Measurements from ENCODE around the gene DKKL1.
"Not testable (repeated sequence)": the region's sequence is repeated elsewhere in the genome, so short reads cannot be mapped to it uniquely, and the experiment has no call there.

The DKKL1 gene

GRCh38 chr19:49327878-49328544, 35.7 kb upstream of the DKKL1 start:
- H3K9me3 ChIP-seq (ENCODE audit: insufficient read depth, low read length), result no peaks in the 10 kb centered on the region
- H3K4me1 ChIP-seq (ENCODE audit: insufficient read depth, insufficient read length), result no peaks in the 10 kb centered on the region
- no peak for DNase-seq (ENCODE audit: low read depth, low spot score)
- no peaks in the 10 kb centered on the region for H3K27me3 ChIP-seq (ENCODE audit: insufficient read depth, insufficient read length)
- TF ChIP-seq YY1 (IDR thresholded peaks at IDR 0.05; ENCODE audit: insufficient read depth, insufficient read length) (no peak), SUZ12 (IDR thresholded peaks at IDR 0.05; ENCODE audit: extremely low read depth, insufficient read depth, insufficient read length) (no peak), ZNF274 (IDR thresholded peaks at IDR 0.05; ENCODE audit: low read depth, low read length) (no peak)
- no peak overlapping the region for H3K4me3 ChIP-seq (ENCODE audit: insufficient read length, low read depth)
- peaks cover 44% of the 10 kb centered on the region for H3K36me3 ChIP-seq (ENCODE audit: insufficient read depth, insufficient read length, low read length)
- H3K9ac ChIP-seq (ENCODE audit: insufficient read length, low read depth), result no peak overlapping the region

- Histone ChIP-seq H3K9ac (ENCODE audit: insufficient read length, low read depth) (no peak overlapping the region), H3K4me3 (ENCODE audit: insufficient read length, low read depth) (no peak overlapping the region), H3K9me3 (ENCODE audit: insufficient read depth, low read length) (no peaks in the 10 kb centered on the region), H3K4me1 (ENCODE audit: insufficient read depth, insufficient read length) (peaks cover 3% of the 10 kb centered on the region), H3K36me3 (ENCODE audit: insufficient read depth, insufficient read length, low read length) (peaks cover 44% of the 10 kb centered on the region), H3K27me3 (ENCODE audit: insufficient read depth, insufficient read length) (no peaks in the 10 kb centered on the region)
- TF ChIP-seq ZNF274 (IDR thresholded peaks at IDR 0.05; ENCODE audit: low read depth, low read length) (no peak), YY1 (IDR thresholded peaks at IDR 0.05; ENCODE audit: insufficient read depth, insufficient read length) (no peak), SUZ12 (IDR thresholded peaks at IDR 0.05; ENCODE audit: extremely low read depth, insufficient read depth, insufficient read length) (no peak)
- DNase-seq (ENCODE audit: low read depth, low spot score), result no peak
Measured at GRCh38 chr19:49328741-49329140, 34.9 kb upstream of the DKKL1 start.

GRCh38 chr19:49331187-49331586, 32.5 kb upstream of the DKKL1 start:
- DNase-seq (ENCODE audit: low read depth, low spot score); H3K9me3 ChIP-seq (ENCODE audit: insufficient read depth, low read length); H3K4me3 ChIP-seq (ENCODE audit: insufficient read length, low read depth); H3K27me3 ChIP-seq (ENCODE audit: insufficient read depth, insufficient read length); H3K9ac ChIP-seq (ENCODE audit: insufficient read length, low read depth); H3K4me1 ChIP-seq (ENCODE audit: insufficient read depth, insufficient read length): not testable (repeated sequence)
- peaks cover 52% of the 10 kb centered on the region for H3K36me3 ChIP-seq (ENCODE audit: insufficient read depth, insufficient read length, low read length)

GRCh38 chr19:49331616-49332055, 32.0 kb upstream of the DKKL1 start:
- no peak overlapping the region for H3K9ac ChIP-seq (ENCODE audit: insufficient read length, low read depth)
- DNase-seq (ENCODE audit: low read depth, low spot score), result peak; percentile 30
- H3K4me3 ChIP-seq (ENCODE audit: insufficient read length, low read depth), result no peak overlapping the region
- H3K4me1 ChIP-seq (ENCODE audit: insufficient read depth, insufficient read length), result peaks cover 5% of the 10 kb centered on the region
- TF ChIP-seq ZNF274 (IDR thresholded peaks at IDR 0.05; ENCODE audit: low read depth, low read length) (no peak), SUZ12 (IDR thresholded peaks at IDR 0.05; ENCODE audit: extremely low read depth, insufficient read depth, insufficient read length) (no peak), YY1 (IDR thresholded peaks at IDR 0.05; ENCODE audit: insufficient read depth, insufficient read length) (no peak)
- no peaks in the 10 kb centered on the region for H3K9me3 ChIP-seq (ENCODE audit: insufficient read depth, low read length)
- peaks cover 54% of the 10 kb centered on the region for H3K36me3 ChIP-seq (ENCODE audit: insufficient read depth, insufficient read length, low read length)
- no peaks in the 10 kb centered on the region for H3K27me3 ChIP-seq (ENCODE audit: insufficient read depth, insufficient read length)

- H3K9ac ChIP-seq (ENCODE audit: insufficient read length, low read depth); DNase-seq (ENCODE audit: low read depth, low spot score); H3K9me3 ChIP-seq (ENCODE audit: insufficient read depth, low read length); H3K4me1 ChIP-seq (ENCODE audit: insufficient read depth, insufficient read length); H3K4me3 ChIP-seq (ENCODE audit: insufficient read length, low read depth); H3K27me3 ChIP-seq (ENCODE audit: insufficient read depth, insufficient read length): not testable (repeated sequence)
- H3K36me3 ChIP-seq (ENCODE audit: insufficient read depth, insufficient read length, low read length), result peaks cover 53% of the 10 kb centered on the region
Measured at GRCh38 chr19:49332691-49333417, 30.8 kb upstream of the DKKL1 start.

- peaks cover 7% of the 10 kb centered on the region for H3K4me1 ChIP-seq (ENCODE audit: insufficient read depth, insufficient read length)
- no peak overlapping the region for H3K4me3 ChIP-seq (ENCODE audit: insufficient read length, low read depth)
- H3K9me3 ChIP-seq (ENCODE audit: insufficient read depth, low read length), result no peaks in the 10 kb centered on the region
- no peaks in the 10 kb centered on the region for H3K27me3 ChIP-seq (ENCODE audit: insufficient read depth, insufficient read length)
- H3K36me3 ChIP-seq (ENCODE audit: insufficient read depth, insufficient read length, low read length), result peaks cover 54% of the 10 kb centered on the region
- TF ChIP-seq YY1 (IDR thresholded peaks at IDR 0.05; ENCODE audit: insufficient read depth, insufficient read length), result no peak
- no peak for TF ChIP-seq SUZ12 (IDR thresholded peaks at IDR 0.05; ENCODE audit: extremely low read depth, insufficient read depth, insufficient read length)
- TF ChIP-seq ZNF274 (IDR thresholded peaks at IDR 0.05; ENCODE audit: low read depth, low read length), result no peak
- DNase-seq (ENCODE audit: low read depth, low spot score), result no peak
- H3K9ac ChIP-seq (ENCODE audit: insufficient read length, low read depth), result no peak overlapping the region
Measured at GRCh38 chr19:49333418-49333805, 30.3 kb upstream of the DKKL1 start.

GRCh38 chr19:49333811-49334288, 29.8 kb upstream of the DKKL1 start:
- Histone ChIP-seq H3K9me3 (ENCODE audit: insufficient read depth, low read length) (no peaks in the 10 kb centered on the region), H3K4me1 (ENCODE audit: insufficient read depth, insufficient read length) (peaks cover 10% of the 10 kb centered on the region), H3K36me3 (ENCODE audit: insufficient read depth, insufficient read length, low read length) (peaks cover 53% of the 10 kb centered on the region), H3K27me3 (ENCODE audit: insufficient read depth, insufficient read length) (no peaks in the 10 kb centered on the region), H3K4me3 (ENCODE audit: insufficient read length, low read depth) (no peak overlapping the region), H3K9ac (ENCODE audit: insufficient read length, low read depth) (no peak overlapping the region)
- DNase-seq (ENCODE audit: low read depth, low spot score), result no peak
- TF ChIP-seq YY1 (IDR thresholded peaks at IDR 0.05; ENCODE audit: insufficient read depth, insufficient read length) (no peak), ZNF274 (IDR thresholded peaks at IDR 0.05; ENCODE audit: low read depth, low read length) (no peak), SUZ12 (IDR thresholded peaks at IDR 0.05; ENCODE audit: extremely low read depth, insufficient read depth, insufficient read length) (no peak)
